Measurements from ENCODE around the gene ATXN1.

DNA sequence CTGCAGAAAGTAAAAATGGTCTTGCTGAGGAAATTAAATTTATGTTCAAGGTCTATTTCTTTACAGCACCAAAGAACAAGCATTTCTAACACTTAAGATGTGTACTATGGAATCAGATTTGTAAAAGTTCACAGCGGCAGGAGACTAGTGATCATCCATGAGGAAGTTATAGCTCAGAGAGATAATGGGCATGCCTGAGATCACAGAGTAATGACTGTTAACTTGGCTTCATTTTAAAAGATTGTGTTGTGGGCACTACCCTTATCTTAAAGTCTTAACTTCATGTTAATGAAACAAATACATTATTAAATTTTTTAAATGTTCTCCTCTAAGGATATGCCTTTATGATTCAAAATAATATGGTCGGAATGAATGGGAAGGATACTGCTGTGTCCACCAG is 354.3 kb downstream of the ATXN1 start:
- no peak for TF ChIP-seq EP300 (IDR thresholded peaks at IDR 0.05)
- no peak for TF ChIP-seq POLR2A (IDR thresholded peaks at IDR 0.05; ENCODE audit: low read depth)
- TF ChIP-seq, protein P1, sequence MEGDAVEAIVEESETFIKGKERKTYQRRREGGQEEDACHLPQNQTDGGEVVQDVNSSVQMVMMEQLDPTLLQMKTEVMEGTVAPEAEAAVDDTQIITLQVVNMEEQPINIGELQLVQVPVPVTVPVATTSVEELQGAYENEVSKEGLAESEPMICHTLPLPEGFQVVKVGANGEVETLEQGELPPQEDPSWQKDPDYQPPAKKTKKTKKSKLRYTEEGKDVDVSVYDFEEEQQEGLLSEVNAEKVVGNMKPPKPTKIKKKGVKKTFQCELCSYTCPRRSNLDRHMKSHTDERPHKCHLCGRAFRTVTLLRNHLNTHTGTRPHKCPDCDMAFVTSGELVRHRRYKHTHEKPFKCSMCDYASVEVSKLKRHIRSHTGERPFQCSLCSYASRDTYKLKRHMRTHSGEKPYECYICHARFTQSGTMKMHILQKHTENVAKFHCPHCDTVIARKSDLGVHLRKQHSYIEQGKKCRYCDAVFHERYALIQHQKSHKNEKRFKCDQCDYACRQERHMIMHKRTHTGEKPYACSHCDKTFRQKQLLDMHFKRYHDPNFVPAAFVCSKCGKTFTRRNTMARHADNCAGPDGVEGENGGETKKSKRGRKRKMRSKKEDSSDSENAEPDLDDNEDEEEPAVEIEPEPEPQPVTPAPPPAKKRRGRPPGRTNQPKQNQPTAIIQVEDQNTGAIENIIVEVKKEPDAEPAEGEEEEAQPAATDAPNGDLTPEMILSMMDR (IDR thresholded peaks at IDR 0.05) = no peak
